ENCODE data around the gene KAZN.

Gene KAZN

GRCh38 chr1:15148004-15148403, 549.5 kb downstream of the KAZN start:
- Histone ChIP-seq H3K27ac (ENCODE audit: low read depth, low read length, poor library complexity, severe bottlenecking) (no peak overlapping the region), H3K9ac (ENCODE audit: low read length) (no peak overlapping the region)

DNA sequence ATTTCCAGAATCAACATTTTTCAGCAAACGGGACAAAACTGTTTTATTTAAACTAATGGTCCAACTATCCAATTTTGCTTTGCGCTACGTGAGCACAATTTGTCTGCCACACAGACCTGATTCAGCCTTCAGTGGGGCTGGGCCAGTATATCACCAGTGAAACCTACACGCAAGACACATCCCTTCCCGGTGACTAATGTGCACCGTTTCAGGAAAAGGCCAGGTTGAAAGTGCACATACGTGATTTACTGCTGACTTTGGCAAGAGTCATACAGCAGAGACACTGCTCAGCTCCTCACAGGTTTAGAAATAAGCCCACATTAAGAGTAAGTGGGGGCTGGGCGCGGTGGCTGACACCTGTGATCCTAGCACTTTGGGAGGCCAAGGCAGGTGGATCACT, 550.0 kb downstream of the KAZN start:
- no peaks in the 10 kb centered on the region for H3K79me2 ChIP-seq (ENCODE audit: insufficient read depth, low read length)
- H3K36me3 ChIP-seq (ENCODE audit: insufficient read depth, low read length): no peaks in the 10 kb centered on the region
- H4K20me1 ChIP-seq (ENCODE audit: insufficient read depth, low read length): no peaks in the 10 kb centered on the region
- no peak overlapping the region for H2AFZ ChIP-seq (ENCODE audit: low read length)
- H3K27me3 ChIP-seq (ENCODE audit: insufficient read depth, low read length): 0 out of 2 replicates have a peak, but pooled peaks cover 4% of the 10 kb centered on the region
- H3K4me2 ChIP-seq (ENCODE audit: low read length): no peak overlapping the region
- H3K4me1 ChIP-seq (ENCODE audit: insufficient read depth, low read length, severe bottlenecking): no peaks in the 10 kb centered on the region
- no peak overlapping the region for H3K9ac ChIP-seq (ENCODE audit: low read length)
- TF ChIP-seq EZH2 (IDR thresholded peaks at IDR 0.05; ENCODE audit: borderline replicate concordance, low read length): no peak
- no peak for TF ChIP-seq CTCF (IDR thresholded peaks at IDR 0.05; ENCODE audit: low read length)
- H3F3A ChIP-seq (ENCODE audit: insufficient read depth, low read length): no peaks in the 10 kb centered on the region
- no peak overlapping the region for H3K27ac ChIP-seq (ENCODE audit: low read depth, low read length, poor library complexity, severe bottlenecking)
- no peaks in the 10 kb centered on the region for H3K9me3 ChIP-seq (ENCODE audit: low read length)
- no peak overlapping the region for H3K4me3 ChIP-seq (ENCODE audit: low read depth, low read length, poor library complexity, severe bottlenecking)
- H3K9me2 ChIP-seq (ENCODE audit: low read depth, low read length): no peaks in the 10 kb centered on the region

More at GRCh38 chr1:15148004-15148403, 549.5 kb downstream of the KAZN start:
- Histone ChIP-seq H3K79me2 (ENCODE audit: insufficient read depth, low read length) (no peaks in the 10 kb centered on the region), H2AFZ (ENCODE audit: low read length) (no peak overlapping the region), H3F3A (ENCODE audit: insufficient read depth, low read length) (no peaks in the 10 kb centered on the region), H3K4me3 (ENCODE audit: low read depth, low read length, poor library complexity, severe bottlenecking) (no peak overlapping the region), H4K20me1 (ENCODE audit: insufficient read depth, low read length) (no peaks in the 10 kb centered on the region), H3K27me3 (ENCODE audit: insufficient read depth, low read length) (0 out of 2 replicates have a peak, but pooled peaks cover 4% of the 10 kb centered on the region), H3K4me1 (ENCODE audit: insufficient read depth, low read length, severe bottlenecking) (no peaks in the 10 kb centered on the region), H3K36me3 (ENCODE audit: insufficient read depth, low read length) (no peaks in the 10 kb centered on the region), H3K9me2 (ENCODE audit: low read depth, low read length) (no peaks in the 10 kb centered on the region), H3K4me2 (ENCODE audit: low read length) (no peak overlapping the region), H3K9me3 (ENCODE audit: low read length) (no peaks in the 10 kb centered on the region)
- no peak for TF ChIP-seq CTCF (IDR thresholded peaks at IDR 0.05; ENCODE audit: low read length)
- no peak for TF ChIP-seq EZH2 (IDR thresholded peaks at IDR 0.05; ENCODE audit: borderline replicate concordance, low read length)

DNA sequence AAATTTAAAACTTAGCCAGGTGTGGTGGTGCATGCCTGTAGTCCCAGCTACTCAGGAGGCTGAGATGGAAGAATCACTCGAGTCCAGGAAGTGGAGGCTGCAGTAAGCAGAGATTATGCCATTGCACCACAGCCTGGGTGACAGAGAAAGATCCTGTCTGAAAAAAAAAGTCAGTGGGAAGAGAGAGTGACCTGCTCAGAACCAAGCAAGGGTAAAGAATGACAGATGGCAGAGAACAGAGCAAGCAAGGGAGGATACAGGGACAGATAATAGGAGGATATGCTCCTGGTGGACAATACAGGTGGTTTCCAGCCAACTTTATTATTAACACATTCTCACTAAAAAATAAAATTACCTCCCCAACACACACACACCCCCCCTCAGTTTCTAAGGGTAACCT, 550.5 kb downstream of the KAZN start:
- no peak overlapping the region for H3K4me2 ChIP-seq (ENCODE audit: low read length)
- H4K20me1 ChIP-seq (ENCODE audit: insufficient read depth, low read length): no peaks in the 10 kb centered on the region
- no peaks in the 10 kb centered on the region for H3K9me2 ChIP-seq (ENCODE audit: low read depth, low read length)
- no peak overlapping the region for H3K27ac ChIP-seq (ENCODE audit: low read depth, low read length, poor library complexity, severe bottlenecking)
- no peaks in the 10 kb centered on the region for H3K36me3 ChIP-seq (ENCODE audit: insufficient read depth, low read length)
- H3K9ac ChIP-seq (ENCODE audit: low read length): no peak overlapping the region
- no peaks in the 10 kb centered on the region for H3K9me3 ChIP-seq (ENCODE audit: low read length)
- no peak overlapping the region for H2AFZ ChIP-seq (ENCODE audit: low read length)
- H3K4me1 ChIP-seq (ENCODE audit: insufficient read depth, low read length, severe bottlenecking): no peaks in the 10 kb centered on the region
- TF ChIP-seq EZH2 (IDR thresholded peaks at IDR 0.05; ENCODE audit: borderline replicate concordance, low read length): no peak
- TF ChIP-seq CTCF (IDR thresholded peaks at IDR 0.05; ENCODE audit: low read length): no peak
- no peaks in the 10 kb centered on the region for H3F3A ChIP-seq (ENCODE audit: insufficient read depth, low read length)
- H3K27me3 ChIP-seq (ENCODE audit: insufficient read depth, low read length): 0 out of 2 replicates have a peak, but pooled peaks cover 4% of the 10 kb centered on the region
- H3K4me3 ChIP-seq (ENCODE audit: low read depth, low read length, poor library complexity, severe bottlenecking): no peak overlapping the region
- H3K79me2 ChIP-seq (ENCODE audit: insufficient read depth, low read length): no peaks in the 10 kb centered on the region
